Measurements from ENCODE around the gene MYEF2.

MYEF2 gene

GRCh38 chr15:48202068-48202467 is 24.0 kb upstream of the MYEF2 start:
- TF ChIP-seq, protein P1, sequence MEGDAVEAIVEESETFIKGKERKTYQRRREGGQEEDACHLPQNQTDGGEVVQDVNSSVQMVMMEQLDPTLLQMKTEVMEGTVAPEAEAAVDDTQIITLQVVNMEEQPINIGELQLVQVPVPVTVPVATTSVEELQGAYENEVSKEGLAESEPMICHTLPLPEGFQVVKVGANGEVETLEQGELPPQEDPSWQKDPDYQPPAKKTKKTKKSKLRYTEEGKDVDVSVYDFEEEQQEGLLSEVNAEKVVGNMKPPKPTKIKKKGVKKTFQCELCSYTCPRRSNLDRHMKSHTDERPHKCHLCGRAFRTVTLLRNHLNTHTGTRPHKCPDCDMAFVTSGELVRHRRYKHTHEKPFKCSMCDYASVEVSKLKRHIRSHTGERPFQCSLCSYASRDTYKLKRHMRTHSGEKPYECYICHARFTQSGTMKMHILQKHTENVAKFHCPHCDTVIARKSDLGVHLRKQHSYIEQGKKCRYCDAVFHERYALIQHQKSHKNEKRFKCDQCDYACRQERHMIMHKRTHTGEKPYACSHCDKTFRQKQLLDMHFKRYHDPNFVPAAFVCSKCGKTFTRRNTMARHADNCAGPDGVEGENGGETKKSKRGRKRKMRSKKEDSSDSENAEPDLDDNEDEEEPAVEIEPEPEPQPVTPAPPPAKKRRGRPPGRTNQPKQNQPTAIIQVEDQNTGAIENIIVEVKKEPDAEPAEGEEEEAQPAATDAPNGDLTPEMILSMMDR (conservative IDR thresholded peaks at IDR 0.05; ENCODE audit: control insufficient read depth, insufficient read depth, low read depth, low read length), result no peak
- no peak overlapping the region for H3K4me3 ChIP-seq (ENCODE audit: control insufficient read depth, low read depth, low read length)

GRCh38 chr15:48191574-48192225 is 13.6 kb upstream of the MYEF2 start, which contains the start of gene CTXN2:
Gene CTXN2, plus strand, starts transcription at chr15:48191665. Its CDS starts 9,636 bp downstream, at chr15:48201301.
- H3K4me3 ChIP-seq (ENCODE audit: control insufficient read depth, low read depth, low read length), result no peak within 1 kb of the TSS
- TF ChIP-seq, protein P1 (conservative IDR thresholded peaks at IDR 0.05; ENCODE audit: control insufficient read depth, insufficient read depth, low read depth, low read length), result no peak
- DNase-seq (ENCODE audit: low read depth), result no peak

More at GRCh38 chr15:48202068-48202467, 24.0 kb upstream of the MYEF2 start:
- no peak for DNase-seq (ENCODE audit: low read depth)

DNA sequence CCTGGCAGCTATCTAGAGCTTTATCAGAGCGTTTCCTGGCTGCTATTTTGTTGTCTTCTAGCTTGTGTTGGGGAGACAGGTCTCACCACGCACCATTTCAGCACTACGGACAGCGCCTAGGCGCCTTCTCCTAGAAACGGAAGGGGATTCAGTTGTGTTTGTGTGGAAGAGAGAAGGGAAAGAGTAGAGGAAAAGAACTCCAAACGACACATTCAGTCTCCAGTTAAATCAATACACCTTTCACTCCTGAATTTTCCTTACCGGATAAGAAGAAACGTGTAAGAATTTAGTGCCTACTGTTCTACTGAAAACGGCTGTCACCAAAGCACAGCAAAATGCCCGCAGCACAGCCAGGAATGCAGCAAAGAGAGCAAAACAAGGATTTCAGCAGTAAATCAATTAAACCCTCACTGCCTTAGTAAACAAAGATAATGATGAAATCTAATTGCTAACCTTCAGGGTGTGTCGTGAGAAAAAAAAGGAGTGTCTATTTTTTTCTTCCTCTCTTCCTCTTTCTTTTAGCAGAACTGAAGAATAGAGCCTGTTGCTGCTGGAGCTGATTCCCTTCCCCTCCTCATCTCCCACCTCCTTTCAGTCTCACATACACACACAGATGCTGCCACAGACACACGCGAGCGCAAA is 13.0 kb upstream of the MYEF2 start:
- peak; percentile 64 for DNase-seq (ENCODE audit: low read depth)
- no peak overlapping the region for H3K4me3 ChIP-seq (ENCODE audit: control insufficient read depth, low read depth, low read length)
- TF ChIP-seq, protein P1 (conservative IDR thresholded peaks at IDR 0.05; ENCODE audit: control insufficient read depth, insufficient read depth, low read depth, low read length), result no peak

GRCh38 chr15:48186271-48186670 is 8.2 kb upstream of the MYEF2 start:
- DNase-seq (ENCODE audit: low read depth), result no peak
- no peak overlapping the region for H3K4me3 ChIP-seq (ENCODE audit: control insufficient read depth, low read depth, low read length)
- TF ChIP-seq, protein P1 (conservative IDR thresholded peaks at IDR 0.05; ENCODE audit: control insufficient read depth, insufficient read depth, low read depth, low read length), result no peak

GRCh38 chr15:48185529-48185928 is 7.4 kb upstream of the MYEF2 start:
- no peak for DNase-seq (ENCODE audit: low read depth)
- TF ChIP-seq, protein P1 (conservative IDR thresholded peaks at IDR 0.05; ENCODE audit: control insufficient read depth, insufficient read depth, low read depth, low read length), result no peak

GRCh38 chr15:48182749-48183148 is 4.7 kb upstream of the MYEF2 start:
- no peak for DNase-seq (ENCODE audit: low read depth)
- TF ChIP-seq, protein P1 (conservative IDR thresholded peaks at IDR 0.05; ENCODE audit: control insufficient read depth, insufficient read depth, low read depth, low read length), result no peak
- no peak overlapping the region for H3K4me3 ChIP-seq (ENCODE audit: control insufficient read depth, low read depth, low read length)

More at GRCh38 chr15:48185529-48185928, 7.4 kb upstream of the MYEF2 start:
- no peak overlapping the region for H3K4me3 ChIP-seq (ENCODE audit: control insufficient read depth, low read depth, low read length)
